Stimulated activated CD8-positive, alpha-beta memory T cell treated with anti-CD3 and anti-CD28 coated beads, Interleukin-15, amount 100 ng/mL, for 24 hours (primary cell): ENCODE measurements around the gene TPP1.

Source experiments
- DNase-seq: peaks from one replicate; pipeline ENCODE4 v3.0.0-alpha.2; 2020; ENCODE audit warnings: low read depth

Gene TPP1

DNA sequence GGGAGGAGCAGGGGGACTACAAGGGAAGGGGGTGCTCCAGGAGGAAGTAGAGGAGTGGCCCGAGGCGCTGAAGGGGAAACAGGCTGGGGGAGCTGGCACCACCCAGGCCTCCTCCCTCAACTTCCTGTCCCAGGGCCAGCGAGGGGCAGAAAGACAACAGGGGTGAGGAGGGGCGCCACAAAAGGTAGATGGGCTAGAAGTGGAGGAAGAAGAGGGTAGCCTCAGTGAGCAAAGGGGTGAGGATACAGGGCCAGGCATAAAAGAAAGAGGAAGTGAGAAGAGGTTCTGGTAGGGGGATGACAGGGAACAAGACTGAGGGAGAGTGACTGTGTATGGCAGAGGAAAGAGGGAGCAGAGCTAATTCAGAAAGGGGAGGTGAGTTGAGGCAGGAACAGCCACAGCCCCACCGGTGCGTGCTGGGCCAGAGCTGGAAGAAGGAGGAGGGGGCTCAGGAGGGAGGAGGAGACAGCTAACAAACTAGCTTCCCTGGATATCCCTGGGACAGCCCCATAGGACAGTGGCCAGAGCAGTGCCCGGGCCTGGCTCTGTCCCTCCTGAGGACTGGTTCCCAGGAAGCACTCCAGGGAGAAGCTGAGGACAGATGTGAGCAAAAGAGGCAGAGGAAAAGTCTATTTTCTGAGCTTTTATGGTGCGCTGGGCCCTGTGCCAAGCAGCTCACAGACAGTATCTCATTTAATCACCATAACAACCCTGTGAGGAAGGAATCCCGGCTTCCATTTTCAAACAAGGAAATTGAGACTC is 27.9 kb upstream of the TPP1 start:
- no peak for DNase-seq

- no peak for DNase-seq
Measured at GRCh38 chr11:6646576-6646917, 27.3 kb upstream of the TPP1 start.

DNA sequence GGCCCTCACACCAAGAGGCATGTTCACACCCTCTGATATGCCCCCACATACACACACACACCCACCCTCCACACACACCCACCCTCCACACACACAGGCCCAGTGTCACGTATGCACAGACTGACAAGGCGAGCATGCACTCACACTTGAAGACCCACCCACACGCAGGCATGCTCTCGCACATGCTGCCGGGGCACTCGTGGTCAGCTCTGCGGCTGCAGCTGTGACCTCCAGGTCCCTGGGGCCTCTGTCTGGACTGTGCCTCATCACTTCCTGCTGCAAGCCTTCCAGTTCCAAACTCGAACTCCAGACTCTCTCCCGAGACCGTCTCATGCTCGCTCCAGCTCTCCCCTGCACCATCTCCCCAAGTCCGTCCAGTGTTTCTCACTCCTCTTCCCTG is 26.8 kb upstream of the TPP1 start:
- DNase-seq = no peak

GRCh38 chr11:6642957-6643356 is 23.7 kb upstream of the TPP1 start:
- no peak for DNase-seq

GRCh38 chr11:6640985-6641701 is 21.9 kb upstream of the TPP1 start:
- no peak for DNase-seq

DNA sequence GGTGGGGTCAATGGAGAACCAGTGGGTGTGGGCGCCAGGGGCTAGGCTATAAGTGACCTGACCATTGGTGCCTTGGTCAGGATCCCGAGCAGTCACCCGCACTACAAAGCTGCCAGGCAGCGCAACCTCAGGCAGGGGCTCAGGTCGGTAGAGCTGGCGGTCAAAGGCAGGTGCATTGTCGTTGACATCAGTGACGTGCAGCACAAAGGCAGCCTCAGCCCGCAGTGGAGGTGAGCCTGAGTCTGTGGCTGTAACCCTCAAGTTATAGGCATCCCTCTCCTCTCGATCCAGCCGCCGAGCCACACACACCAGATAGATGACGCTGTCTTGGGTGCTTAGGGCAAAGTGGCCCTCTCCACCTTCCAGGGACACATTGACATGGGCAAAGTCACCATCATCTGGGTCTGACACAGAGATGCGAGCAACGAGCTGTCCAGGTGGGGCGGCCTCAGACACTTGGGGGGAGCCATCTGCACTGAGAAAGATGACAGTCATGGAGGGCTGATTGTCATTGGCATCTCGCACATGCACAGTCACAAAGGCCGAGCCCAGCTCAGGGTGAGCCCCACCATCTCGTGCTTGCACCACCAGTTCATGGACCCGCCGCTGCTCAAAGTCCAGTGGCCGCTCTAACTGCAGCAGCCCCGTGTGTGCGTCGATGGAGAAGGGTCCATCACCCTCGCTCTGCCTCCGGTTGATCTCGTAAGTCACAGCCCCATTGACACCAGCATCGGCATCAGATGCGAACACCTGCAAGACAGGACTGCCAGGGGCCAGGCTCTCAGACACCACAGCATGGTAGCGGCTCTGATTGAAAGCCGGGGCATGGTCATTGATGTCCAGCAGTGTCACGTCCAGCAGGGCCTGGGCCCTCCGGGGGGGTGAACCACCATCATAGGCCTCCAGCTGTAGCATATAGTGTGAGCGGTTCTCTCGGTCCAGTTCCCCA is 21.1 kb upstream of the TPP1 start:
- DNase-seq = no peak

- no peak for DNase-seq
Measured at GRCh38 chr11:6638429-6638828, 19.2 kb upstream of the TPP1 start.

GRCh38 chr11:6637871-6638270 is 18.6 kb upstream of the TPP1 start:
- no peak for DNase-seq

DNA sequence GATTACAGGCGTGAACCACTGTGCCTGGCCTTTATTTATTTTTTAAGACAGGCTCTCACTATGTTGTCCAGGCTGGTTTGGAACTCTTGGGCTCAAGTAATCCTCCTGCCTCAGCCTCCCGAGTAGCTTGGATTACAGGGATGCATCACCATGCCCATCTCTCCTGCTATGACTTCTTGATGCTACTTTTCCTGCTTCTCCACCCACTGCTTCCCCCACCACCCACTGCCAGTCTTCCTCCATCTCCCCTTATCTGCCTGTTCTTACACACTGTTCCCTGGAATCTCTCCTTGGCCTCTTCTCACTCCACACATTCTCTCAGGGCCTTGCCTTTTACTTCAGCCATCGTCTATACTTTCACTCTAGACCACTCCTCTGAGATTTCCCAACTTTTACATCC is 17.3 kb upstream of the TPP1 start:
- DNase-seq = no peak

DNA sequence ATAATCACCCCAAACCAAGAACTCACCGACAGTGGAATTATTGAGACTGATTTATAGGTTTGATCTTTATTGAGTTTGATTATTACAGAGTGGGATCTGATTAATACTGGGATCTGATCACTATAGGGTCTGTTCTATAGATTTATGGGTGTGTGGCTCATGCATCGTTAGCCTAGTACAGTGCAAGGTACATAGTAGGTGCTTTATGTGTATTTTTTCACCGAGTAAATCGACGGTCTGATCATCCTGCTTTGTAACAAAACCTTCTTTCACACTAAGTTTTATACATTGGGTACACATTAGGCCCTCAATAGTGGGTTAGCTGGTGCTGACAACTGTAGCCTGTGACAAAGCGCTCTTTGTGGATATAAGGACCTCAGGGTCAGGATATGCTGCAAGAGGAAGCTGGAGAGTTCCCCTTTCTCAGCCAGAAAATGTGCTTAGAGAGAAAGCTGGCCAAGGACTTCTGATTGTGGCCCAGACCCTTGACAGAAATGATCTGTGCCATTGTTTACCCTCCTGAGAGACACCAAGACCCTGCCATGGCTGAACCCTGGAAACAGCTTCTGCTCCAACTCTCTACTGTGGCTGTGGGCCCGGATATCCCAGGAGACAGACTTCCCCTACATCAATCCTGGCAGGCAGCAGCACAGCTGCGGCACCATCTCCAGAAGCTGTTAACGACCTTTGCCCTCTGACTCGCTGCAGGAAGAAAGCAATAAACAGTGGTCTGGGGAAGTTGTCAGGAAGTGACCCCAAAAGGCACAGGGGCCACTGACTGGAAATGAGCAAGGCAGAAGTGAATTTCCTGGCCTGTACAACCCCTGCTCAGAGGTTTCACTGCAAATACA is 16.1 kb upstream of the TPP1 start:
- no peak for DNase-seq

- no peak for DNase-seq
Measured at GRCh38 chr11:6634534-6634933, 15.3 kb upstream of the TPP1 start.

DNA sequence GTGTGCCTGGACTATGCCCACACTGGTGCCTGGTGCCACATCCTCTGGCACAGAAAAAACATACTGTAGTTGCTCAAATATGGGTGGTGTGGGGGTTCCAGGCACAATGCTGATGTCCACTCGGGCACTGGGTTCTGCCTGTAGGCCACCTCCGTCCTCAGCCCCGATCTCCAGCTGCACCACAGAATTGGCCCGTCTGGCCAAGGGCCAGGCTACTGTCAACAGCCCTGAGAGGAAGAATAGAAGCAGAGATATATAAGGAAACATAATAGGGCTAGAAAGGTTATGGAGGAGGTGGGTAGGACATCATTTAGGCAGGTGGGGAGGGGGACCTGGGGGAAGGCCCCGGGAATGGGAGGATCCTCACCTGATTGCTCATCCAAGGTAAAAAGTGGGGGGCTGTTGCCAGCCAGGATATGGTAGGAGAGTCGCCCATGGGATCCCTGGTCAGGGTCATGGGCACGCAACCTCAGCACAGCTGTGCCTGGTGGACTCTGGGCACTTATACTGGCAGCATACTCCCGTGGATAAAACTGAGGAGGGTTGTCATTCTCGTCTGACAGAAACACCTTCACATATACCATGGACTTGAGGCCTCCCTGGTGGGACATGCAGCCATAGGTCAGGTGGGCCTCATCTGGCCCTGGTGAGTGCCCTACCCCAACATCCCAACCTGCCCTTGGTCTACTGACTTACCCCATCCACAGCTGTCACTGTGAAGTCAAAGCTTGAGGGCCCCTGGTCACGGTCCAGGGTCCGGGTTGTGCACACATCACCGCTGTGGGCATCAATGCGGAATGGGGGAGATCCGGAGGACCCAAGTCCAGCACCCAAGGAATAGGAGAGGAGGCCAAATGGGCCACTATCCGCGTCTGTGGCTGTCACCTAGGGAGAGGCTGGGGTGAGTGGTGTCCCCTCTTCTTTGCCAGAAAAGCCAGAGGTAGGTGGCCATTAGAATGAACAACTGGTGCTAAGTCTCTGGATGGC is 14.5 kb upstream of the TPP1 start:
- DNase-seq = no peak

GRCh38 chr11:6632116-6633073 is 13.2 kb upstream of the TPP1 start:
- no peak for DNase-seq

GRCh38 chr11:6631361-6631890 is 12.2 kb upstream of the TPP1 start:
- no peak for DNase-seq

- DNase-seq = no peak
Measured at GRCh38 chr11:6630632-6631291, 11.5 kb upstream of the TPP1 start.

DNA sequence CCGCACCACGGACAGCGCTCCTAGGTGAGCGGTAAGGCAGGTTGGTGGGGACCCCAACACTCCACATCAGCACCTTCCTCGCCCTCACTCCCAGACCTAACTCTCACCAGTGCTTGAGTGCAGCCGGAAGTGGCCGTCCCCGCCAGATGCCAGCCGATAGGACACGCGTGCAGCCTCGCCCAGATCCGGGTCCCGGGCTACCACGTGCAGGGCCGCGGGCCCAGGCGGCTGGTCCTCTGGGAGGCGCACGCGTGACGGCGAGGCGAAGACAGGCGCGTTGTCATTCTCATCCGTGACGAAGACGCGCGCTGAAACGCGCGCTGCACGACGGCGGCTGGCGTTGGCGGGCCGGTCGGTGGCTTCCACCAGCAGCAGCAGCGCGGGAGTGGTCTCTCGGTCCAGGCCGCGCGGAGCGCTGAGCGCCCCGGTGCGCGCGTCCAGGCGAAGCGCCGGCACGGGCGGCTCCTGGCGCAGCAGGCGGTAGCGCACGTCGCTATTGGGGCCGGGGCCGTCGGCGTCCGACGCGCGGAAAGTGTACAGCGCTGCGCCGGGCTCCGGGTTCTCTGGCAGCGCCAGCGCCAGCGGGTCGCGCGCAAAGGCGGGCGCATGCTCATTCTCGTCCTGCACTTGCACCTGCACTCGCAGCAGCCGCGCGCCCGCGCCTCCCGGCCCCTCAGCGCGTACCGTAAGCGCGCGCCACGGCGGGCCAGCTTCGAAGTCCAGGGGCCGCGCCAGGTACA is 10.8 kb upstream of the TPP1 start:
- DNase-seq = no peak

DNA sequence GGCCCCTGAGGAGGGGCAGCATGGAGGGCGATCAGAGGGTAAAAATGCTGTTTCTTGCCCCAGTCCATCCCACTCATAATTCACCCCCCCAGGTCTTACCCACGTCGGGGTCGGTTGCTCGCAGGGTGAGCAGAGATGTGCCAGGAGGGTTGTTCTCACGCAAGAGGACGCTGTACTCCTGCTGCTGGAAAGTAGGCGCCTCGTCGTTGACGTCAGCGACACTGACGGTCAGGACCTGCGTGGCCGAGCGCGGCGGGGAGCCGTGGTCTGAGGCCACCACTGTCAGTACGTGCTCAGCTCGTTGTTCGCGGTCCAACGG is 10.3 kb upstream of the TPP1 start:
- no peak for DNase-seq

GRCh38 chr11:6628526-6628925 is 9.3 kb upstream of the TPP1 start:
- DNase-seq = no peak
